HepG2 (cell line): ENCODE measurements around the gene VRK2. TPM values are rescaled to one million over a fixed set of nuclear protein-coding genes. Genes with fewer than 3 reads are reported as not detected.

Experiments
- GLI4 ChIP-seq: sonication (generic); formaldehyde crosslinking; IDR thresholded peaks from 2 replicates; pipeline ENCODE4 v1.5.1; 2020; ENCODE audit warnings: missing genetic modification reagents, mild to moderate bottlenecking, moderate library complexity, borderline replicate concordance
- MEF2D ChIP-seq: sonication (generic); formaldehyde crosslinking; IDR thresholded peaks from 2 replicates; pipeline ENCODE4 v1.5.1; 2020; ENCODE audit warnings: mild to moderate bottlenecking, missing genetic modification reagents
- TBX3 ChIP-seq: fragments of 450-650 bp; IDR thresholded peaks from 2 replicates; pipeline ENCODE4 v1.6.1; 2017; ENCODE audit warnings: antibody characterized with exemption, mild to moderate bottlenecking, inconsistent platforms, borderline replicate concordance
- ZNF335 ChIP-seq: sonication (generic); formaldehyde crosslinking; IDR thresholded peaks from 2 replicates; pipeline ENCODE4 v1.4.0; 2020; ENCODE audit warnings: missing genetic modification reagents
- ZNF337 ChIP-seq: sonication (generic); formaldehyde crosslinking; IDR thresholded peaks from 2 replicates; pipeline ENCODE4 v1.5.1; 2020; ENCODE audit warnings: missing genetic modification reagents, low read depth, mild to moderate bottlenecking, borderline replicate concordance
- ZNF710 ChIP-seq: sonication (generic); formaldehyde crosslinking; IDR thresholded peaks from 2 replicates; pipeline ENCODE4 v1.5.0; 2020; ENCODE audit warnings: mild to moderate bottlenecking, missing genetic modification reagents, borderline replicate concordance
- ZNF770 ChIP-seq: sonication (generic); formaldehyde crosslinking; IDR thresholded peaks from 2 replicates; pipeline ENCODE4 v1.5.0; 2020; ENCODE audit warnings: mild to moderate bottlenecking, missing genetic modification reagents
- polyA plus RNA-seq, 8 experiments: library from polyadenylated mRNA; depleted of rRNA in 3 of 8; stranded (reverse) in 7 of 8; unstranded in 1 of 8; fragments of >200 nt; fragmentation: Illumina TruSeq in 4 of 8; extraction: Trizol in 4 of 8; gene quantifications; 2 replicates each; pipeline versions ENCODE4 v1.2.1 to v1.2.3, GENCODE V29; 2011 to 2016; ENCODE audit warnings: low read depth in 4 of 8, missing spikeins in 1 of 8, mixed read lengths in 1 of 8; ENCODE audit not compliant: insufficient read depth in 1 of 8
- total RNA-seq, 5 experiments: library from RNA; depleted of rRNA; stranded (reverse); fragments of >200 nt; fragmentation: Illumina TruSeq; extraction: Trizol; gene quantifications; 2 replicates each; pipeline ENCODE4 v1.2.3, GENCODE V29; 2016; ENCODE audit warnings: low read depth in 1 of 5
- TF ChIP-seq, protein P1 (sequence below): sonication (generic); formaldehyde crosslinking; IDR thresholded peaks from 2 replicates; pipeline ENCODE4 v1.4.0; 2020; ENCODE audit warnings: mild to moderate bottlenecking, missing genetic modification reagents

VRK2 gene
- total and polyA plus RNA-seq, 2 of the 13 experiments (the other 11 are each of a cell fraction or from before 2014, with no cell fraction given): 13.3 to 29.1 TPM

- TF ChIP-seq ZNF770 (CRISPR knock-in tag): peak; percentile 67
- TF ChIP-seq ZNF337: no peak
- TF ChIP-seq GLI4 (CRISPR knock-in tag): no peak
- TF ChIP-seq ZNF335 (CRISPR knock-in tag): no peak
- TF ChIP-seq TBX3: no peak
- TF ChIP-seq ZNF710 (CRISPR knock-in tag): peak; percentile 86
- TF ChIP-seq MEF2D (CRISPR knock-in tag): peak; percentile 47; the same call in 1 of the 2 replicates
- TF ChIP-seq, protein P1, sequence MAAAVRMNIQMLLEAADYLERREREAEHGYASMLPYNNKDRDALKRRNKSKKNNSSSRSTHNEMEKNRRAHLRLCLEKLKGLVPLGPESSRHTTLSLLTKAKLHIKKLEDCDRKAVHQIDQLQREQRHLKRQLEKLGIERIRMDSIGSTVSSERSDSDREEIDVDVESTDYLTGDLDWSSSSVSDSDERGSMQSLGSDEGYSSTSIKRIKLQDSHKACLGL (CRISPR knock-in tag): no peak
Measured at GRCh38 chr2:58204195-58204959, 157.8 kb downstream of the VRK2 start (continued).
